ENCODE measurements around the gene LIPF. TPM values are rescaled to one million over a fixed set of nuclear protein-coding genes. Genes with fewer than 3 reads are reported as not detected.
"Not testable (repeated sequence)": the region's sequence is repeated elsewhere in the genome, so short reads cannot be mapped to it uniquely, and the experiment has no call there.

LIPF gene
- total RNA-seq, 1 donor from 2014 or later, result 19.6 TPM

- no peaks in the 10 kb centered on the region for H3K4me1 Mint-ChIP-seq (ENCODE audit: unreplicated experiment)
- TF ChIP-seq, protein P1, sequence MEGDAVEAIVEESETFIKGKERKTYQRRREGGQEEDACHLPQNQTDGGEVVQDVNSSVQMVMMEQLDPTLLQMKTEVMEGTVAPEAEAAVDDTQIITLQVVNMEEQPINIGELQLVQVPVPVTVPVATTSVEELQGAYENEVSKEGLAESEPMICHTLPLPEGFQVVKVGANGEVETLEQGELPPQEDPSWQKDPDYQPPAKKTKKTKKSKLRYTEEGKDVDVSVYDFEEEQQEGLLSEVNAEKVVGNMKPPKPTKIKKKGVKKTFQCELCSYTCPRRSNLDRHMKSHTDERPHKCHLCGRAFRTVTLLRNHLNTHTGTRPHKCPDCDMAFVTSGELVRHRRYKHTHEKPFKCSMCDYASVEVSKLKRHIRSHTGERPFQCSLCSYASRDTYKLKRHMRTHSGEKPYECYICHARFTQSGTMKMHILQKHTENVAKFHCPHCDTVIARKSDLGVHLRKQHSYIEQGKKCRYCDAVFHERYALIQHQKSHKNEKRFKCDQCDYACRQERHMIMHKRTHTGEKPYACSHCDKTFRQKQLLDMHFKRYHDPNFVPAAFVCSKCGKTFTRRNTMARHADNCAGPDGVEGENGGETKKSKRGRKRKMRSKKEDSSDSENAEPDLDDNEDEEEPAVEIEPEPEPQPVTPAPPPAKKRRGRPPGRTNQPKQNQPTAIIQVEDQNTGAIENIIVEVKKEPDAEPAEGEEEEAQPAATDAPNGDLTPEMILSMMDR (conservative IDR thresholded peaks at IDR 0.05), result no peak
- no peak overlapping the region for H3K4me3 Mint-ChIP-seq
- no peak for DNase-seq (ENCODE audit: extremely low spot score, unreplicated experiment)
- H3K36me3 Mint-ChIP-seq, result no peaks in the 10 kb centered on the region
- no peak overlapping the region for H3K27ac Mint-ChIP-seq
- no peaks in the 10 kb centered on the region for H3K27me3 Mint-ChIP-seq
- no peaks in the 10 kb centered on the region for H3K9me3 Mint-ChIP-seq
These were observed 3.2 kb upstream of the LIPF start for GRCh38 chr10:88661018-88661417.

DNA sequence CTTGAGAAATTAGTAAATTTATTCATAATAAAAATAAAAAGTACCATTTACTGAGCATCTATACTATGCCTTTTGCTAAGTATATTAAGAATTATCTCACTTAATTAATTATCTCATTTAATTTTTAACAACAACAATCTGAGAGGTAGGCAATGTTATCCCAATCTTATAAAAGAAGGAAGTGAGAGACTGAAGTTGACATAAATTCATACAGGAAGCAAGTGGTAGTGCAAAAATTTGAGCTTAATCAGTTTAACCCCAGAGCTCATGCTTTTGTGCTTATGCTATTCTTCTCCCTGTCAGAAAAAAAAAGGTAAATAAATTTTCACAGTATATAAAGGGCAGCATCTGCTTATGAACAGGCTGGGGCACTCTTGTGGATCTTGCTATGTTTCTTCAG is 2.7 kb upstream of the LIPF start:
- Mint-ChIP-seq H3K36me3 (no peaks in the 10 kb centered on the region), H3K4me1 (ENCODE audit: unreplicated experiment) (no peaks in the 10 kb centered on the region), H3K27ac (no peak overlapping the region), H3K4me3 (no peak overlapping the region), H3K27me3 (no peaks in the 10 kb centered on the region), H3K9me3 (no peaks in the 10 kb centered on the region)
- TF ChIP-seq, protein P1 (conservative IDR thresholded peaks at IDR 0.05), result no peak
- no peak for DNase-seq (ENCODE audit: extremely low spot score, unreplicated experiment)

DNA sequence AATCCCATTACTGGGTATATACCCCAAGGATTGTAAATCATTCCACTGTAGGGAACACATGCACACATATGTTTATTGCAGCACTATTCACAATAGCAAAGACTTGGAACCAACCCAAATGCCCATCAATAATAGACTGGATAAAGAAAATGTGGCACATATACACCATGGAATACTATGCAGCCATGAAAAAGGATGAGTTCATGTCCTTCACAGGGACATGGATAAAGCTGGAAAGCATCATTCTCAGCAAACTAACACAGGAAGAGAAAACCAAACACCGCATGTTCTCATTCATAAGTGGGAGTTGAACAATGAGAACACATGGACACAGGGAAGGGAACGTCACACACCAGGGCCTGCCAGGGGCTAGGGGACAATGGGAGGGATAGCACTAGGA is 1.1 kb upstream of the LIPF start:
- not testable (repeated sequence) for H3K27ac Mint-ChIP-seq; H3K9me3 Mint-ChIP-seq; H3K27me3 Mint-ChIP-seq; DNase-seq (ENCODE audit: extremely low spot score, unreplicated experiment); H3K4me3 Mint-ChIP-seq; H3K36me3 Mint-ChIP-seq; H3K4me1 Mint-ChIP-seq (ENCODE audit: unreplicated experiment)

DNA sequence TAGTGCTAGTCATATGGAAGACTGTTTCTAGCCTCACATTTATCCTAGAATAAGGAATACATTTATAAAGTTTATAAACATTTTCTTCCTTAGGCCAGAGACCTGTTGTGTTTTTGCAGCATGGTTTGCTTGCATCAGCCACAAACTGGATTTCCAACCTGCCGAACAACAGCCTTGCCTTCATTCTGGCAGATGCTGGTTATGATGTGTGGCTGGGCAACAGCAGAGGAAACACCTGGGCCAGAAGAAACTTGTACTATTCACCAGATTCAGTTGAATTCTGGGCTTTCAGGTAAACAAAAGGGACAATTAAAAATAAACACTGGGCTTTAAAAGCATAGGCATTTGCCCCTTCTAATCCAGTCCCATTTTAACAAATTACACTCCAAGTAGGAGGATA is 4.2 kb downstream of the LIPF start:
- H3K36me3 Mint-ChIP-seq, result no peaks in the 10 kb centered on the region
- no peaks in the 10 kb centered on the region for H3K4me1 Mint-ChIP-seq (ENCODE audit: unreplicated experiment)
- no peaks in the 10 kb centered on the region for H3K9me3 Mint-ChIP-seq
- no peaks in the 10 kb centered on the region for H3K27me3 Mint-ChIP-seq
- H3K27ac Mint-ChIP-seq, result no peak overlapping the region
- TF ChIP-seq, protein P1 (conservative IDR thresholded peaks at IDR 0.05), result no peak
- no peak for DNase-seq (ENCODE audit: extremely low spot score, unreplicated experiment)
- H3K4me3 Mint-ChIP-seq, result no peak overlapping the region

DNA sequence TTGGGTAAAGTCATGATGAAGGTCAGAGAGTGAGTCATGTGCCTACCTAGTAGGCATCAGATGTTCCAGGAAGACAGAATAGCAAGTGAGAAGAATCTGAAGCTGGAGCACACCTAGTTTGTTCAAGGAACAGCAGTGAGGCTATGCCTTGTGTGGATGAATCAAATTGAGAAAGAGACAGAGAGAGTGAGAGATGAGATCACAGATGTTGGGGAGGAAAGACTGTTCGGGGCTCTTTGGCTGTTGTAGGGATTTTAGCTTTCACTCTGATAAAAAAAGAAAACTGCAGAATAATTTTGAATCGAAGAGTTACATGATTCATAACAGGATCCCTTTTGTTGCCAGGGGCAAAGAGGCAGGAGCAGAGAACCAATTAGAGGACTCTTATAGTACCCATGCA is 6.3 kb downstream of the LIPF start:
- H3K9me3 Mint-ChIP-seq, result no peaks in the 10 kb centered on the region
- no peak overlapping the region for H3K27ac Mint-ChIP-seq
- TF ChIP-seq, protein P1 (conservative IDR thresholded peaks at IDR 0.05), result no peak
- H3K4me3 Mint-ChIP-seq, result no peak overlapping the region
- no peaks in the 10 kb centered on the region for H3K4me1 Mint-ChIP-seq (ENCODE audit: unreplicated experiment)
- no peaks in the 10 kb centered on the region for H3K27me3 Mint-ChIP-seq
- no peak for DNase-seq (ENCODE audit: extremely low spot score, unreplicated experiment)
- no peaks in the 10 kb centered on the region for H3K36me3 Mint-ChIP-seq

GRCh38 chr10:88672041-88672440 is 7.8 kb downstream of the LIPF start:
- H3K27ac Mint-ChIP-seq, result no peak overlapping the region
- H3K9me3 Mint-ChIP-seq, result no peaks in the 10 kb centered on the region
- TF ChIP-seq, protein P1 (conservative IDR thresholded peaks at IDR 0.05), result no peak
- no peak for DNase-seq (ENCODE audit: extremely low spot score, unreplicated experiment)
- H3K36me3 Mint-ChIP-seq, result no peaks in the 10 kb centered on the region
- no peaks in the 10 kb centered on the region for H3K27me3 Mint-ChIP-seq
- no peaks in the 10 kb centered on the region for H3K4me1 Mint-ChIP-seq (ENCODE audit: unreplicated experiment)
- H3K4me3 Mint-ChIP-seq, result no peak overlapping the region
